HUES64 (cell line): ENCODE data around the gene MTFR1L. TPM values are rescaled to one million over a fixed set of nuclear protein-coding genes. Genes with fewer than 3 reads are reported as not detected.

Experiments used
- H3K27ac ChIP-seq: 2 replicates; pipeline ENCODE4 v1.7.0; 2013; ENCODE audit warnings: low read depth, low read length, inconsistent platforms
- H3K27me3 ChIP-seq: 2 replicates; pipeline ENCODE4 v1.6.1; 2013; ENCODE audit warnings: mild to moderate bottlenecking, low read length; ENCODE audit not compliant: insufficient read depth
- H3K36me3 ChIP-seq: 2 replicates; pipeline ENCODE4 v1.6.1; 2013; ENCODE audit warnings: mild to moderate bottlenecking, low read length; ENCODE audit not compliant: insufficient read depth
- H3K4me1 ChIP-seq: 2 replicates; pipeline ENCODE4 v1.6.1; 2013; ENCODE audit warnings: mild to moderate bottlenecking, low read length, moderate library complexity; ENCODE audit not compliant: insufficient read depth
- H3K4me3 ChIP-seq: 2 replicates; pipeline ENCODE4 v1.5.1; 2013; ENCODE audit warnings: mild to moderate bottlenecking, low read length, moderate library complexity
- H3K9ac ChIP-seq: 2 replicates; pipeline ENCODE4 v1.6.1; 2013; ENCODE audit warnings: mild to moderate bottlenecking, low read depth, low read length
- H3K9me3 ChIP-seq: 2 replicates; pipeline ENCODE4 v1.6.1; 2013; ENCODE audit warnings: low read depth, low read length; ENCODE audit not compliant: insufficient read depth
- WGBS: fragments of 150-250, 120-280 bp; methylation state at CpG from one replicate; pipeline ENCODE4 v1.1.7; 2013; ENCODE audit warnings: missing lambda C conversion rate; 5-methylcytosine and 5-hydroxymethylcytosine counted together
- polyA plus RNA-seq, 2 experiments: library from polyadenylated mRNA; stranded (reverse); fragments of 50-300 nt; gene quantifications; one replicate each; pipeline ENCODE4 v1.2.3, GENCODE V29; 2013

MTFR1L gene
- polyA plus RNA-seq (2013, experiment 1 of 2) = 23.8 TPM
- 23.2 TPM for polyA plus RNA-seq (2013, experiment 2 of 2)

DNA sequence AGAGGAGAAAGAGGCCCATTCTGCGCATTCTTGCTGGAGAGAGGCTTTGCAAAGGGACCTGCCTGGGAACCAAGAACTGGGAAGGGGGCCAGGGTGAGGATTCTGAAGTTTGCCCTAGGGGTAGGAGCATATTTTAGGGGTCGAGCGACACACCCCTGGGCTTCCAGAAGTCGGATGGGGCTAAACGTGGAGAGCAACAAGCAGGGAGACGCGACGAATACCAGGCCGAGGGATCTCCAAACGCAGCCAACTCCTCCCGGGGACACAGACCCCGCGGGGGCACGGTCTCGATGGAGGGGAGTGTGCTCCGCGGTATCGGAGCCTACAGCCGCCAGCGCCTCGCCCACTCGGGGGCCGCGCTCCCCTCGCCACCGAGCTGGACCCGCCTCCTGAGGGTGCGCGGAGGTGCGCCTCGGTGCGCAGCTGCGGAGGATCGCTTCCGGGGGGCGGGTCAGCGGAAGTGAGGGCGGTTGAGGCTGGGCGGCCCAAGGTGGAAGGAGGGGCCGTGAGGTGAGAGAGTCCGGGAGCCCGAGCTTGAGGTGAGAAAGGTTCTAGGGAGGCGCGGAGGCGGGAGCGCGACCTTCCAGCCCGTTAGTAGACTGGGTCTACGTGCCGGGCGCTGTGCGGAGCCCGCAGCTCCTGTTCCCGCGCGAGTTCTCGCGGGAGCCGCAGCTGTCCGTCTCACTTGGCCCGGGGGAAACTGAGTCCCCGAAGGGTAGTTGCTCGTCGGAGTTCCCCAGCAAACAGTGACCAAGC, at the start of gene MTFR1L:
MTFR1L (plus strand) TSS at position 464 of the 756 bp plus-strand sequence. CDS start 3,151 bp downstream, outside the sequence.
- Histone ChIP-seq H3K27me3 (peaks cover 4% of the 10 kb centered on the region; the same call in 1 of the 2 replicates), H3K4me3 (peak within 1 kb of the TSS; percentile 96), H3K27ac (peak within 1 kb of the TSS; percentile 81), H3K4me1 (peaks cover 21% of the 10 kb centered on the region), H3K9ac (peak within 1 kb of the TSS; percentile 88), H3K36me3 (peaks cover 6% of the 10 kb centered on the region; the same call in 1 of the 2 replicates), H3K9me3 (no peaks in the 10 kb centered on the region)
- under 1% methylated on average over 64 of the region's 64 CpGs for WGBS

DNA sequence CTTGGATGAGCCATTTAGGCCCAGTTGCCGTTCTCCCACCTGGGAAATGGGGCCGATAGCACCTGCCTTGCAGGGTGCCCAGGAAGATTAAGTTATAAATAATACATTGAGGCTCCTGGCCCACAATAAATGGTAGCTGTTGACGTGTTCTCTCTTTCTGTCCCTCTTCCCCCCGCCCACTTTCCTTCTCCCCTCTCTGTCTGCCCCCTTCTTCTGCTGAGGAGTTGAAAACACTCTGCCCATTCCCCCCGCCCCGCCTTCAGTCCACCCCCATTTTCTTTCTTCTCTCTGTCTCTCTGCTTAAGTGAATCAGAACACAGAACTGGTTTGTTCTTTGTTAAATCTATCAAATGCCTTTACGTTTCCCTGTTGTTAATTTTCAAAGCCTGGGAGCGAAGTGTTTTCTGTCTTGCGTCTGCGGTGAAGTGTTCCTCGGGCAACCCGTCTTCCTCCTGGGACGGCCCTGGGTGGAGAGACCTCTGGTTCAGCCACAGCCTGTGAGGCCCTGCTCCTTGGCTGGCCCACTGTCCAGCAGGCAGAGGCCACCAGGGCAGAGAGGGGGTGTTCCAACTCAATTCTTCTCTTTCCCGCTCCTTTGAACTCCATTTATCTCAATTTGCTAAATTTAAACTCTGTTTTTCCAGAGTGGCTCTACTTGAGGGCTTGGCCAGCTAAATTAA, 49.1 kb upstream of the MTFR1L start:
- Histone ChIP-seq H3K9me3 (no peaks in the 10 kb centered on the region), H3K4me1 (peaks cover 38% of the 10 kb centered on the region), H3K9ac (no peak overlapping the region), H3K36me3 (no peaks in the 10 kb centered on the region), H3K4me3 (no peak overlapping the region), H3K27me3 (no peaks in the 10 kb centered on the region), H3K27ac (no peak overlapping the region)
- WGBS = 87% methylated on average over 14 of the region's 14 CpGs

DNA sequence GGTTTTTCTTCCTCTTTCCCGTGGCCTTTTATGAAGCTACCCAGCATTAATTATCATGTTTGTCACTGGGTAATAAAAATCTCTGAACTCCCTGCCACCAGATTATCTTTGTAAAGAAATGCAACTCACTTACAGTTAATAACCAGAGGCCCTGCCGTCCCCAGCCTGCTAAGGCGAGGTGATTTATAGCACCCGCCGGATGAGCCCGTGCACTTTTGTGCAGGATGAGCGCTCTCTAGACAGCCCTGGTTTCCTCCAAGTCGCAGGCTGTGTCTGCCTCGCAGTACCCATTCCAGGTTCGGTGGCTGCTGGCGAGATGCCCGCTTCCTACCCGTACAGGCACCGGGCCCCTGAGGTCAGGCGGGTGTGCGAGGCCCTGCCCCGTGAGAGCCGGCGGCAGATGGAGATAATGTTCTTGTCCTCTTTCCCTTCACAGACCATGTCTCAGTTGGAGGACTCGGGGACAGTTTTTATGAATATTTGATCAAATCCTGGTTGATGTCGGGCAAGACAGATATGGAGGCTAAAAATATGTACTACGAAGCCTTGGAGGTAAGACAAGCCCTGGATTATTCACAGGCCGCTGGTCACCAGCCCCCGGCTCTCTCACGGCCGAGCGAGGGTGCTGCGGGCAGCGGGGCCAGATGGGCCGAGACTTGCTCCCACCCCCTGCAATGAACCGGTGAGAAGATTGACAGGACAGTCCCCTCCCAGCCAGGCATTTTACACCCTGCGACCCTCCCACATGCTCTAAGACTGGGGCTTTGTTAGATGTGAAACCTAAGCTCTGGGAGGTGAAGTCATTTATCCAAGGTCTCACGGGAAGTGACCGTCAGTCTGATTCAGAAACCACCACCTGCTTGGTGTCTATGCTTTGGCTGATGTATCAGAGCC, 48.3 kb upstream of the MTFR1L start:
- no peak overlapping the region for H3K9ac ChIP-seq
- H3K36me3 ChIP-seq = no peaks in the 10 kb centered on the region
- H3K4me3 ChIP-seq = no peak overlapping the region
- WGBS = 73% methylated on average over 34 of the region's 34 CpGs
- no peak overlapping the region for H3K27ac ChIP-seq
- no peaks in the 10 kb centered on the region for H3K9me3 ChIP-seq
- peaks cover 36% of the 10 kb centered on the region for H3K4me1 ChIP-seq
- no peaks in the 10 kb centered on the region for H3K27me3 ChIP-seq

DNA sequence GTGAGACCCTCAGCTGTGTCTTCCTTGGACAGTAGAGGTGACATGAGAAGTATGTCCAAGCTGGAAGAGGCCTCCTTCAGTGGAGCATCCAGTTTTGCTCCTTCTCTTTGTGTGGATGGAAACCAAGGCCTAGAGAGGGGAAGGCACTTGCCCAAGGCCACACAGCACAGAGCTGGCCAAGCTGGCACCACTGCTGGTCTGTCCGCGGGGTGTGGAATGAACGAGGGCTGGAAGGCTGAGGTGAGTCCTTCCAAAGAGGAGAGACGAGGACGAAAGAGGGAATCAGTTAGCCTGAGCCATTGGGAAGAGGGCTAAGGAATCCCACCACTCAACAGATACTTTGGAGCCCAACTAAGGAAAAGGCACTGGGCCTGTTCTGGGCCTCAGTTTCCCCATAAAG, 47.6 kb upstream of the MTFR1L start:
- no peak overlapping the region for H3K9ac ChIP-seq
- H3K27ac ChIP-seq = no peak overlapping the region
- WGBS = 94% methylated on average over 5 of the region's 5 CpGs
- peaks cover 36% of the 10 kb centered on the region for H3K4me1 ChIP-seq
- no peak overlapping the region for H3K4me3 ChIP-seq
- H3K36me3 ChIP-seq = no peaks in the 10 kb centered on the region
- H3K27me3 ChIP-seq = no peaks in the 10 kb centered on the region
- no peaks in the 10 kb centered on the region for H3K9me3 ChIP-seq

DNA sequence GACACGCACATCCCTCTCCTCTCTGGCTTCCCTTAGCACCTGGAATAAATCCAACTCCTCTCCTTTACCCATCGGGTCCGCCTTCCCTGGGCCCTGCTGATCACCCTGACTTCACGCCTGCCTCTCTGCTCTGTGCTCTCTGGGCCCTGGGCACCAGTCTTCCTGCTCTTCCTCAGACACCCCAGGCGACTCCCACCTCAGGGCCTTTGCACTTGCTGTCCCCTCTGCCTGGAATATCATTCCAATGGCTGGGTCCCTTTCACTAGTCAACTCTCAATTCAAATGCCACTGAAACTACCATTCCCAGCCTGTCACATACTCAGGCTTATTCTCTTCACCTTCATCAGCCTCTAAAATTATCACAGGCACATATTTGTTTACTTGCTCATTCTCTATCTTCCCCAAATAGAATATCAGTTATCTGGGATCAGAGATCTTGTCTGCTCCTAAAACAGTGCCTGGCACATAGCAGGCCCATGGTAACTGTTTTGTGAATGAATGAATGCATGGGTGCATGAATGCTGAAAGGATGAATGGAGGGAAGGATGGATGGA, 47.0 kb upstream of the MTFR1L start:
- Histone ChIP-seq H3K4me1 (peaks cover 36% of the 10 kb centered on the region), H3K27ac (no peak overlapping the region), H3K9me3 (no peaks in the 10 kb centered on the region), H3K4me3 (no peak overlapping the region), H3K9ac (no peak overlapping the region), H3K36me3 (no peaks in the 10 kb centered on the region), H3K27me3 (no peaks in the 10 kb centered on the region)
- whole genome bisulfite sequencing = 94% methylated on average over 5 of the region's 5 CpGs

DNA sequence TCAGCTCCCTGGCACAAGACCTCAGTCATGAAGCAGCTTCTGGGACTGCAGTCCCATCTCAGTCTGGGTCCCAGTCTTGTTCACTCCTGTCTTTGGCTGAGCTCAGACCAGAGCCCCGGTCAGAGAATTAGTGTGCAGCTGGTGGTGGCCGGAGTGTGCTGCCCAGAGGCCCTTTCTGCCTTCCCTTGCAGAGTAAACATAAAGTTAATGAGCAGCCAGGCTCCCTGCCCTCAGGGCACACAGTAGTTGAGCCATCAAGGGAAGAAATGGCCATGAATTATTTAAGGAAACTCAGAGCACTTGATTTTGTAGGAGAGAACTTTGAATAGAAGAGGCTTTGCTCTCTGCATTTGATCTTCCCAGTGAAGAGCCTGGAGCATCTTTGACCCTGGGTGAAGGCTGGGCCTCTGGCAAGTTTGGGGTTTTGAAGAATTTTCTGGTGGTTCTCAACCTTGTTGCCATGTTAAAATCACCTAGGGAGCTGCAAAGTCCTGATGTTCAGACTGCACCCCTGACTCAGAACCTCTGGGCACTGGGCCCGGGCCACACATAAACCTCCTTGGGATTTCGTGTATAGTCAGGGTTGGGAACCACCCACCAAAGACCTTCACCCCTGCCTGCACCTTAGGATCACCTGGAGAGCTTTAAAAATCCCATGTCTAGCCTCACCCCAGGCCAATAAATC, 46.2 kb upstream of the MTFR1L start:
- Histone ChIP-seq H3K9ac (no peak overlapping the region), H3K4me1 (peaks cover 36% of the 10 kb centered on the region), H3K27ac (no peak overlapping the region), H3K4me3 (no peak overlapping the region), H3K9me3 (no peaks in the 10 kb centered on the region), H3K27me3 (no peaks in the 10 kb centered on the region), H3K36me3 (no peaks in the 10 kb centered on the region)
- WGBS = 69% methylated on average over 4 of the region's 4 CpGs

DNA sequence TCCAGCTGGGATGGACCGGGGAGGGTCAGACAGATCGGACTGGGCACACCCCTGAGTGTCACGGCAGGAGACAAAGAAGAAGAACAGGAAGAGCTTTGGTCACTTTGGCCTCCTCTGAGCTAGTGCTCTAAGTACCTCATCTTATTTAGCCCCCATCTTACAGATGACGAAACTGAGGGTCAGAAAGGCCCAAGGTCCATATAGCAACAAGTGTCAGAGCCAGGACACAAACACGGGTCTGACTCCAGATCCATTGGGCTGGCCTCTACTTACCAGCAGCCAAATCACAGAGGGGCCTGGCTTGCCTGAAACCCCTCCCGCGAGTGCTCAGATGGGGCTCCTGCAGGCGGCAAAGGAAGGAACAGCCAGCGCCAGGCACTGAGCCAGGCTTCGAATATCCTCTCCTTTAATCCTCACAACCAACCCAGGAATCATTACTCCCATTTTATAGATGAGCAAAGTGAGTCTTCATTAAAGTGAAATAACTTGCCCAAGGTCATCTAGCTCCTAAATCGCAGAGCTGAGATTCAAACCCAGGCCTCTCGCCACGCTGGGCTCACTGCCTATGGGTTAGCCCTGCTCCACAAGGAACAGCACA, 45.4 kb upstream of the MTFR1L start:
- Histone ChIP-seq H3K9me3 (no peaks in the 10 kb centered on the region), H3K9ac (no peak overlapping the region), H3K4me3 (no peak overlapping the region), H3K27ac (no peak overlapping the region), H3K36me3 (no peaks in the 10 kb centered on the region), H3K4me1 (peaks cover 39% of the 10 kb centered on the region), H3K27me3 (no peaks in the 10 kb centered on the region)
- 86% methylated on average over 13 of the region's 13 CpGs for WGBS

DNA sequence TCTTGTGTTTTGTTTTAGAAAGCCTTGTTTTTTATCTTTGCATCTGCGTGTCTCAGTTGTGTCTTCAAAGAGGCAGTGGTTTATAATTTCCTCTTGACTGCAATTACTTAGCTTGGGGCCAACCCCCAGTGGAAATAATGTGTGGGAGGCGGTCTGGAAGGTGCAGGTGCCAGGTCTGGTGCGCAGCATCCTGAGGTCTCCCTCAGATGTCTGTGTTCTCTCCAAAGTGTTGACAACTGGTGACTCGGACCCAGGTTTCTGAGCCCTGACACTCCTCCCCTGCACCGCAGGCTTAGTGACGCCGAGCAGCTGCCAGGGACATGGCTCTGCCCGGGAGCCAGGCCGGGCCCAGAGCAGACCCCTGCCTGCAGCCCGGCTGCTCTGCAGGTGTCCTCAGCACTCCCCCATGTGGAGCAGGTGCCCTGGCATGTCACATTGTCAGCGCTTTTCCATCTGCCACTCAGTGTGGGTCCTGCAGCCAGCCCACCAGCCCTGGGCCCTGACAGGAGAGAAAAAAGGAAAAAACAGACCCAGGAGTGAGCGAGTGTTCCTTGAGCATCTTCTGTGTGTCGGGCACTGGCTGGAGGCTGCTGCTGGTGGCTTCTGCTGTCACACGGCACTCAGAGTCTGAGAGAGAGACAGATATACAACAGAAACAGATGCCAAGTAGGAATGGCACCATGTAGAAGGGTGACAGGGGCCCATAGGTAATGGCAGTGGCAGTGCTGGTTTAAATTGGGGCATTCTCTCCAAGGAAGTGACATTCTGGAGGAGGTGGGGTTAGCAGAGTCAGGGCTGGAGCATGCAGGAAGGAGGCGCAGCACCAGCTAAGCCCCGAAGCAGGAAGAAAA, 44.6 kb upstream of the MTFR1L start:
- Histone ChIP-seq H3K27me3 (no peaks in the 10 kb centered on the region), H3K4me3 (no peak overlapping the region), H3K27ac (no peak overlapping the region; the same call in 1 of the 2 replicates), H3K4me1 (peaks cover 48% of the 10 kb centered on the region), H3K9me3 (no peaks in the 10 kb centered on the region), H3K36me3 (no peaks in the 10 kb centered on the region), H3K9ac (no peak overlapping the region)
- WGBS = 78% methylated on average over 16 of the region's 16 CpGs

DNA sequence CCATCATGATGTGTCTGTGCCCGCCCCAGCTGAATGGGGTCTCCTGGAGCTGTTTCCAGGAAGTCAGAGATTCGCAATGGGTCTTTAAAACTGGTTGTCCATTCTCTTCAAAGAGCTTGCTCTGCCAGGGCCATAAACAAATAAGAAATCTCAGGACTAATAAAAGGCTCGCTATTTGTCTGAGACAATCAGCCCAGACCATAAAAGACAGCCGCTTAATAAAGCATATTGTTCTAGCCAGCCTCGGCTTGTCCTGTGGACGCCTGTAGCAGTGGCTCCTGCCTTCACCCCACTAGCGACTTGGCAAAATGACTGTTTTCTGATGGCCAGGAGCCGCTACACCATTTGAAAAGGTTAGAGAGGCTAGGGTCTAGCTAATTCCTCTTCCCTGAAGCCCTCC, 40.4 kb upstream of the MTFR1L start:
- WGBS = 86% methylated on average over 8 of the region's 8 CpGs
- Histone ChIP-seq H3K4me1 (peaks cover 35% of the 10 kb centered on the region), H3K36me3 (no peaks in the 10 kb centered on the region), H3K27ac (0 out of 2 replicates have a peak overlapping the region, but pooled peaks have one; percentile 8), H3K9ac (no peak overlapping the region), H3K4me3 (no peak overlapping the region), H3K27me3 (no peaks in the 10 kb centered on the region), H3K9me3 (no peaks in the 10 kb centered on the region)
